C4-2B (cell line): Measurements from ENCODE around the gene PPM1D.

Experiments
- H3K27ac ChIP-seq: fragments of 450-650 bp; 2 replicates; pipeline ENCODE4 v1.5.1; 2017
- ZFX ChIP-seq: fragments of 450-650 bp; IDR thresholded peaks from 2 replicates; pipeline ENCODE4 v1.6.1; 2017
- TF ChIP-seq, protein P1 (sequence below): fragments of 450-650 bp; conservative IDR thresholded peaks from 2 replicates; pipeline ENCODE4 v1.5.1; 2017; ENCODE audit warnings: mild to moderate bottlenecking

The PPM1D gene

DNA sequence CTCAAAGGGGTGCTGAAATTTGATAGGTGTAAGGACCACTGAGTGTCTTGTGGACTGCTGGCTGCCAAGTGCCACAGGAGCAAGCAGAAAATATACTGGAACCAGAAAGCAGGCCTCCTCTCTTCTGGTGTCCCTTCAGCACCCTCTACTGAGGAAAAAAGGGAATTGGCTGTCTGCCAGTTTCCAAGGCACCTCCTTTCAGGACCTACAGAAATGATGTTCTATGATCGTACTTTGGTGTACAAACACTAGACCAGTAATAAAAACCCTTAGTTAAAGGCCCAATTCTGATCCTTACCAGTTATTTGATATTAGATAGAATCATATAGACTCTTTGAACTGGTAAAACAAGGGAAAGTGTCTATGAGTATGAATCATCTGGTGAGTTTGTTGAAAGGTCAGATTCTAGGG lies 41.8 kb downstream of the PPM1D start:
- TF ChIP-seq, protein P1, sequence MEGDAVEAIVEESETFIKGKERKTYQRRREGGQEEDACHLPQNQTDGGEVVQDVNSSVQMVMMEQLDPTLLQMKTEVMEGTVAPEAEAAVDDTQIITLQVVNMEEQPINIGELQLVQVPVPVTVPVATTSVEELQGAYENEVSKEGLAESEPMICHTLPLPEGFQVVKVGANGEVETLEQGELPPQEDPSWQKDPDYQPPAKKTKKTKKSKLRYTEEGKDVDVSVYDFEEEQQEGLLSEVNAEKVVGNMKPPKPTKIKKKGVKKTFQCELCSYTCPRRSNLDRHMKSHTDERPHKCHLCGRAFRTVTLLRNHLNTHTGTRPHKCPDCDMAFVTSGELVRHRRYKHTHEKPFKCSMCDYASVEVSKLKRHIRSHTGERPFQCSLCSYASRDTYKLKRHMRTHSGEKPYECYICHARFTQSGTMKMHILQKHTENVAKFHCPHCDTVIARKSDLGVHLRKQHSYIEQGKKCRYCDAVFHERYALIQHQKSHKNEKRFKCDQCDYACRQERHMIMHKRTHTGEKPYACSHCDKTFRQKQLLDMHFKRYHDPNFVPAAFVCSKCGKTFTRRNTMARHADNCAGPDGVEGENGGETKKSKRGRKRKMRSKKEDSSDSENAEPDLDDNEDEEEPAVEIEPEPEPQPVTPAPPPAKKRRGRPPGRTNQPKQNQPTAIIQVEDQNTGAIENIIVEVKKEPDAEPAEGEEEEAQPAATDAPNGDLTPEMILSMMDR: peak; percentile 70
- no peak for TF ChIP-seq ZFX
- H3K27ac ChIP-seq: no peak overlapping the region

DNA sequence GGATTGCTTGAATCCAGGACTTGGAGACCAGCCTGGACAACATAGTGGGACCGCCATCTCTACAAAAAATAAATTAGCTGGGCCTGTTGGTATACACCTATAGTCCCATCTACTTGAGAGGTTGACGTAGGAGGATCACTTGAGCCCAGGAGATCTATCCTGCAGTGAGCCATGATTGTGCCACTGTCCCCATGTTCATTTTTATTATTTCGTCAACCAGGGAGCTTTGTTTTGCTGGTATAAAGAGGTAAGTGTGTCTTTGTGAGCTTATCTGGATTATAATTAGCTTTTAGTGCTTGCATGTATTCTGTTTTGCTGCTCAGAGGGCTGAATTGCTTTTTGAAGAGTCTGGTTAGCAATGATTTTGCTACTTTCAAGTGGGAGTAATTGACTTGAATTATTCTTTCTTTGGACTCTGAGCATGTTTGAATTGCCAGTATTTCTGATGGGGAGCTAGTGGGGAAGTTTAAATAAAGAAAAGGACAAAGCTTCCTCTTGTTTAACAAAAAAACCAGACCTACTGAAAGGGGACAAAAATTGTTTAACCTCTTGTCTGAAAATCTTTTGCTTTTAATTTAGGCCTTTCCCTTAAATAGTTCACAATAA lies 46.0 kb downstream of the PPM1D start:
- H3K27ac ChIP-seq: no peak overlapping the region
- TF ChIP-seq ZFX: no peak
- TF ChIP-seq, protein P1: no peak

DNA sequence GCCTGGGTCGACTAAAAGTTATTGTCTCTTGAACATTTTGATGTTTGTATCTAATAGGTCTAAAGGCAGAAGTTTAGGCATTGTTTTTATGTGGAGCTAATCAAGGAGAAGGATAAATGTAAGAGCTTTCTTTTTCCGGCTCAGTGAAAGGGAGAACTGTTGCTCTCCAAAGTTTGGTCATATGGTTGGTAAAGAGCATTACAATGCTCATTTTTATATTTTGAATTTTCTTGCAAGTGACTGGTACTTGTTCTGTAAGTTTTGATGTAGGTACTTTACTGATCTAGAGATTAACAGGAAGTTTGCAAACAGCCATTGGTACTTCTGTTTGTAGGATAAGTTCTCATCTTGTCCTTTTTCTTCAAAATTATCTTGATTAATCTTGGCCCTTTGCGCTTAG lies 46.7 kb downstream of the PPM1D start:
- TF ChIP-seq, protein P1: no peak
- TF ChIP-seq ZFX: no peak

DNA sequence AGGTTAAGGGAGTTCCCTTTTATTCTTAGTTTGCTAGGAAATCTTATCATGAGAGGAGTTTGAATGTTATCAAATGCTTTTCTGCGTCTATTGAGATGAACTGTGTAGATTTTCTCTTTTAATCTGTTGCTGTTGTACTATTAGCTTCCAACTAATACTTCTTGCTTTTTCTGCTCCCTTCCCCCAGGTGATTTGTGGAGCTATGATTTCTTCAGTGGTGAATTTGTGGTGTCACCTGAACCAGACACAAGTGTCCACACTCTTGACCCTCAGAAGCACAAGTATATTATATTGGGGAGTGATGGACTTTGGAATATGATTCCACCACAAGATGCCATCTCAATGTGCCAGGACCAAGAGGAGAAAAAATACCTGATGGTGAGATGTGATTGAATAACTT lies 47.7 kb downstream of the PPM1D start:
- TF ChIP-seq, protein P1: no peak
- TF ChIP-seq ZFX: no peak

More for the DNA sequence above, 46.7 kb downstream of the PPM1D start:
- no peak overlapping the region for H3K27ac ChIP-seq

DNA sequence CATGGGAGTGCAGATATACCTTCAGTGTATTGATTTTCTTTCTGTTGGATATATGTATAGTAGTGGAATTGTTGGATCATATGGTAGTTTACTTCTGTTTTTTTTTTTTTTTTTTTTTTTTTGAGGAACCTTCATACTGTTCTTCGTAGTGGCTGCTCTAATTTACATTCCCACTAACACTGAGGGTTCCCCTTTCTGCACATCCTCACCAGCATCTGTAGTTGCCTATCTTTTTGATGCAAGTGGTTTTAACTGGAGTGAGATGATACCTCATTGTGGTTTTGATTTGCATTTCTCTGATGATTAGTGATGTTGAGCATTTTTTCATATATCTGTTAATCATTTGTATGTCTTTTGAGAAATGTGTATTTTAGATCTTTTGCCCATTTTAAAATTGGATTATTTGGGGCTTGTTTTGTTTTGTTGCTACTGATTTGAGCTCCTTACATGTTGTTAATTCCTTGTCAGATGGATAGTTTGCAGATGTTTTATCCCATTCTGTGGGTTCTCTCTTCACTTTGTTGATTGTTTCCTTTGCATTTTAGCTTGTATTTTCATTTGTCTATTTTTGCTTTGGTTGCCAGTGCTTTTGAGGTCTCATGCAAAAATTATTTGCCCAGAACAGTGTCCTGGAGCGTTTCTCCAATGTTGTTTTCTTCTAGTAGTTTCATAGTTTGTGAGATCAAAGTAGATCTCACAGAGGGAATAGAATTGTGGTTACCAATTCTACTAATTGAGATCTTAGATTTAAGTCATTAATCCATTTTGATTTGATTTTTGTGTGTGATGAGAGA lies 52.7 kb downstream of the PPM1D start:
- no peak for TF ChIP-seq ZFX
- TF ChIP-seq, protein P1: no peak
- no peak overlapping the region for H3K27ac ChIP-seq

More for the DNA sequence above, 47.7 kb downstream of the PPM1D start:
- H3K27ac ChIP-seq: no peak overlapping the region

DNA sequence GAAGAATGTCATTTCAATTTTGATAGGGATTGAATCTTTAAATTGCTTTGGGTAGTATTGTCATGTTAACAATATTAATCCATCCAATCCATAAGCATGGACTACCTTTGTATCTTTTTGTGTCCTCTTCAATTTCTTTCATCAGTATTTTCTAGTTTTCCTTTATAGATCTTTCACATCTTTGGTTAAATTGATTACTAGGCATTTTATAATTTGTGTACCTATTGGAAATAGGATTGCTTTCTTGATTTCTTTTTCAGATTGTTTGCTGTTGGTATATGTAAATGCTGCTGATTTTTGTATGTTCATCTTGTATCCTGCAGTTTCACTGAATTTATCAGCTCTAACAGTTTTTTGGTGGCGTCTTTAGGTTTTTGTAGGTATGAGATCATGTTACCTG lies 53.6 kb downstream of the PPM1D start:
- TF ChIP-seq, protein P1: no peak
- TF ChIP-seq ZFX: no peak
- no peak overlapping the region for H3K27ac ChIP-seq

DNA sequence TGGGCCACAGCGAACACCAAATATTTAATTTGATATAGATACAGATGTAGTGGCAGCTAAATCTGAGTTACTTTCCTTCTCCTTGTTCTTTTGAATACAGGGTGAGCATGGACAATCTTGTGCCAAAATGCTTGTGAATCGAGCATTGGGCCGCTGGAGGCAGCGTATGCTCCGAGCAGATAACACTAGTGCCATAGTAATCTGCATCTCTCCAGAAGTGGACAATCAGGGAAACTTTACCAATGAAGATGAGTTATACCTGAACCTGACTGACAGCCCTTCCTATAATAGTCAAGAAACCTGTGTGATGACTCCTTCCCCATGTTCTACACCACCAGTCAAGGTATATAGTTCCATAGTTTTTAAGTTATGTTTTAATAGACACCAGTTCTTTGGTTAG lies 56.5 kb downstream of the PPM1D start:
- H3K27ac ChIP-seq: no peak overlapping the region
- no peak for TF ChIP-seq ZFX
- TF ChIP-seq, protein P1: peak; percentile 40
